HG02938 (cell line): ENCODE measurements around the gene OR4F29.
"Not testable (repeated sequence)": the region's sequence is repeated elsewhere in the genome, so short reads cannot be mapped to it uniquely, and the experiment has no call there.

Experiments used
- ATAC-seq: cut with Tn5 transposase; IDR thresholded peaks from one replicate; pipeline ENCODE4 v1.9.1; 2021; ENCODE audit warnings: mild to moderate bottlenecking, moderate library complexity; ENCODE audit not compliant: unreplicated experiment

The OR4F29 gene

GRCh38 chr1:451578-451977, at the start of gene OR4F29:
Gene OR4F29, minus strand, starts transcription at chr1:451678. Its CDS starts 0 bp downstream, at chr1:451678.
- ATAC-seq = not testable (repeated sequence)
